Lower leg skin (tissue), 4 donors: Measurements from ENCODE around the gene CERK. TPM values are rescaled to one million over a fixed set of nuclear protein-coding genes. Genes with fewer than 3 reads are reported as not detected.

ENCODE experiments used
- DNase-seq, 2 donors: peaks; one replicate each; pipeline ENCODE4 v3.0.0-alpha.2; 2019; ENCODE audit warnings: low spot score in 2 of 2
- H3K4me3 ChIP-seq: fragments of 200-600 bp; sonication (generic); 2 replicates; pipeline ENCODE4 v1.5.1; 2017; ENCODE audit warnings: mild to moderate bottlenecking, low read depth; ENCODE audit not compliant: poor library complexity, severe bottlenecking
- POLR2A ChIP-seq, 2 donors: fragments of 450-650 bp; IDR thresholded peaks; one replicate each; pipeline ENCODE4 v1.6.1; 2016 to 2017; ENCODE audit warnings: antibody characterized with exemption in 2 of 2, mild to moderate bottlenecking in 1 of 2, moderate library complexity in 1 of 2
- WGBS, 2 donors: methylation state at CpG; one replicate each; pipeline ENCODE4 v1.1.5; 2018; 5-methylcytosine and 5-hydroxymethylcytosine counted together
- intact Hi-C: fragments of 100-400 bp; cut with DNase I; formaldehyde crosslinking; loops from one replicate; pipeline ENCODE4 v1.15.0; 2023; ENCODE audit warnings: low total_unique reads
- total RNA-seq, 4 donors: library from RNA; depleted of rRNA; stranded (reverse); fragments of >200 nt; gene quantifications; one replicate each; pipeline ENCODE4 v1.1.0, GENCODE V29; 2016
- TF ChIP-seq, protein P1 (sequence below), 3 donors: fragments of 450-650 bp; IDR thresholded peaks; one replicate each; pipeline ENCODE4 v1.5.1; 2016; ENCODE audit warnings: antibody characterized with exemption in 3 of 3, mild to moderate bottlenecking in 3 of 3, moderate library complexity in 2 of 3

Gene CERK
- total RNA-seq, 4 donors from 2014 or later: 38.9 to 49.6 (median 41.5) TPM

- intact Hi-C loops: no loop called here
- TF ChIP-seq, protein P1, sequence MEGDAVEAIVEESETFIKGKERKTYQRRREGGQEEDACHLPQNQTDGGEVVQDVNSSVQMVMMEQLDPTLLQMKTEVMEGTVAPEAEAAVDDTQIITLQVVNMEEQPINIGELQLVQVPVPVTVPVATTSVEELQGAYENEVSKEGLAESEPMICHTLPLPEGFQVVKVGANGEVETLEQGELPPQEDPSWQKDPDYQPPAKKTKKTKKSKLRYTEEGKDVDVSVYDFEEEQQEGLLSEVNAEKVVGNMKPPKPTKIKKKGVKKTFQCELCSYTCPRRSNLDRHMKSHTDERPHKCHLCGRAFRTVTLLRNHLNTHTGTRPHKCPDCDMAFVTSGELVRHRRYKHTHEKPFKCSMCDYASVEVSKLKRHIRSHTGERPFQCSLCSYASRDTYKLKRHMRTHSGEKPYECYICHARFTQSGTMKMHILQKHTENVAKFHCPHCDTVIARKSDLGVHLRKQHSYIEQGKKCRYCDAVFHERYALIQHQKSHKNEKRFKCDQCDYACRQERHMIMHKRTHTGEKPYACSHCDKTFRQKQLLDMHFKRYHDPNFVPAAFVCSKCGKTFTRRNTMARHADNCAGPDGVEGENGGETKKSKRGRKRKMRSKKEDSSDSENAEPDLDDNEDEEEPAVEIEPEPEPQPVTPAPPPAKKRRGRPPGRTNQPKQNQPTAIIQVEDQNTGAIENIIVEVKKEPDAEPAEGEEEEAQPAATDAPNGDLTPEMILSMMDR (IDR thresholded peaks at IDR 0.05): no peak
- no peak for TF ChIP-seq POLR2A (IDR thresholded peaks at IDR 0.05)
- DNase-seq: no peak
- H3K4me3 ChIP-seq: no peak overlapping the region
- 96 to 98% methylated on average over 4 of the region's 4 CpGs for WGBS, 2 donors
Measured at GRCh38 chr22:46779023-46779422, 41.0 kb upstream of the CERK start.

GRCh38 chr22:46777609-46777970 lies 39.5 kb upstream of the CERK start:
- no peak for DNase-seq
- H3K4me3 ChIP-seq: no peak overlapping the region
- WGBS, 2 donors: 68 to 75% methylated on average over 11 of the region's 11 CpGs
- TF ChIP-seq, protein P1 (IDR thresholded peaks at IDR 0.05): no peak
- no peak for TF ChIP-seq POLR2A (IDR thresholded peaks at IDR 0.05)
- intact Hi-C loops: no loop called here

- WGBS, 2 donors: 58 to 71% methylated on average over 18 of the region's 18 CpGs
- intact Hi-C loops: no loop called here
Measured at GRCh38 chr22:46776876-46777608, 39.0 kb upstream of the CERK start.

GRCh38 chr22:46775850-46776826 lies 38.1 kb upstream of the CERK start:
- H3K4me3 ChIP-seq: no peak overlapping the region
- intact Hi-C loops: no loop called here
- WGBS, 2 donors: 64 to 66% methylated on average over 22 of the region's 22 CpGs
- no peak for DNase-seq
- TF ChIP-seq POLR2A (IDR thresholded peaks at IDR 0.05): no peak
- TF ChIP-seq, protein P1 (IDR thresholded peaks at IDR 0.05): no peak

More at GRCh38 chr22:46776876-46777608, 39.0 kb upstream of the CERK start:
- no peak for TF ChIP-seq POLR2A (IDR thresholded peaks at IDR 0.05)
- TF ChIP-seq, protein P1 (IDR thresholded peaks at IDR 0.05): no peak
- DNase-seq: no peak
- no peak overlapping the region for H3K4me3 ChIP-seq

GRCh38 chr22:46774980-46775849 lies 37.2 kb upstream of the CERK start:
- TF ChIP-seq, protein P1 (IDR thresholded peaks at IDR 0.05): no peak
- intact Hi-C loops: no loop called here
- H3K4me3 ChIP-seq: no peak overlapping the region
- WGBS, 2 donors: 54 to 57% methylated on average over 20 of the region's 20 CpGs
- no peak for DNase-seq
